HG02623 (cell line): Measurements from ENCODE around the gene RNASEH2B.

Experiments used
- ATAC-seq: cut with Tn5 transposase; IDR thresholded peaks from one replicate; pipeline ENCODE4 v1.9.1; 2021; ENCODE audit warnings: moderate library complexity; ENCODE audit not compliant: unreplicated experiment

Gene RNASEH2B

DNA sequence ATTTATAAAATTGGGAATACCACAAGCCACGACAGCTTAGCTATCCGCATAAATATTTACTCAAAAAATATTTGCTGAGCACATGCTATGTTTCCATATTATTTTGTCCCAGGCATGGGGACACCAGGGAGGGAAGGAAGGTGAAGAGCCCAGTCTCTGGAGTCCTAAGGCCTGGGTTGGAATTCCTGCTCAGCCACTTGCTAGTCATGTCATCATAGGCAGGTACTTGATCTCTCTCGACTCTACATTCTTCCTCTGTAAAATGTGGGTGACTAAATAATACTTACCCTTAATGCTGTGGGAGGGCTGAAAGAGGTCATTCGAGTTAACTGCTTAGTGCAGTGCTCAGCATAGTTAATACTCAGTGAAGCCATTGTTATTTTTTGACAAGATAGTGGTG, 4.3 kb upstream of the RNASEH2B start:
- no peak for ATAC-seq

DNA sequence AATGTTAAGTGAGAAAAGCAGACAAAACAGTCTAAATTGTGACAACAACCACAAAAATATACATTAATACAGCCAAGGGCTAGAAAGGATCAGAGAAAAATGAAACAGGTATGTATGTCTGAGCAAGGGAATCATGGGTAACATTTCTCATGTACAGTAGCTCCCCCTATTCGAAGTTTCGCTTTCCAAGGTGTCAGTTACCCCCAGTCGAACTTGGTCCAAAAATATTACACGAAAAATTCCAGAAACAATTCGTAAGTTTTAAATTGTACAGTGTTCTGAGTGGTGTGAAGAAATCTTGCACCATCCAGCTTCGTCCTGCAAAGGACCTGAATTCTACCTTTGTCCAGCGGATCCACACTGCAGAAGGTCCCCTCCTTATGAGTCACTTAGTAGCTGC, 1.8 kb upstream of the RNASEH2B start:
- no peak for ATAC-seq

DNA sequence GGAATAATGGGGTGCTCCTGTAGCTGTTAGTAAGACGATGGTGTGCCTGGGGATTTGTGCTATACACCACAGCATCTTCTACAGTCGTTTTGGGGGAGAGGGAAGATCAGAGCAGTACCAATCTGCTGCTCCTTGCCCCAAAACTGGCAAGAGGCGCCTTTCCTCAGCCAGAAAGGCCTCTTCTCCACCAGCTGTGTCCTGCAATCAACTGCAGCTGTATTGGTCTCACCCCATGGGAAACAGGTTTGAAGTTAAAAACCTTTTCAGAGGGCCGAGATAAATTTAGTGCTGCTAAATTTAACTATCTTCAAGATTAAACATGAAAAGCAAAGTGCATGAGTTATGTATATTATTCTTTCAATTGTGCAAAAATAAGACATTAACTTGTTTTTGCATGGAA, 1.2 kb upstream of the RNASEH2B start:
- ATAC-seq = no peak

DNA sequence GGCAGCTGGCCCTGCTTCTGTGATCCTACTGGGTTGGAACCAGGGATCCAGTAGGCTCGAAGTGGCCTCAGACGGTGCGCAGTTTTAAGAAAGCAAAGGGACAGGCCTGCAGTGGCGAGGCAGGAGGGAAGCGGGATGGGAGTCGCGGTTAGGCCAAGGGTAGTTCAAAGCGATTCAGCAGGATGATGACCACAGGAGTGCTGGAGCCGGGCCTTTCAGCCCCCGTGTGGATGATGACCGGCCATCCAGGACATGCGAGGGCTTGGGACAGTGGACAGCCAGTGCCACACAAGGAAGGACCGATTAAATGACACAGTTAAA, 854 bp downstream of the RNASEH2B start:
- no peak for ATAC-seq

DNA sequence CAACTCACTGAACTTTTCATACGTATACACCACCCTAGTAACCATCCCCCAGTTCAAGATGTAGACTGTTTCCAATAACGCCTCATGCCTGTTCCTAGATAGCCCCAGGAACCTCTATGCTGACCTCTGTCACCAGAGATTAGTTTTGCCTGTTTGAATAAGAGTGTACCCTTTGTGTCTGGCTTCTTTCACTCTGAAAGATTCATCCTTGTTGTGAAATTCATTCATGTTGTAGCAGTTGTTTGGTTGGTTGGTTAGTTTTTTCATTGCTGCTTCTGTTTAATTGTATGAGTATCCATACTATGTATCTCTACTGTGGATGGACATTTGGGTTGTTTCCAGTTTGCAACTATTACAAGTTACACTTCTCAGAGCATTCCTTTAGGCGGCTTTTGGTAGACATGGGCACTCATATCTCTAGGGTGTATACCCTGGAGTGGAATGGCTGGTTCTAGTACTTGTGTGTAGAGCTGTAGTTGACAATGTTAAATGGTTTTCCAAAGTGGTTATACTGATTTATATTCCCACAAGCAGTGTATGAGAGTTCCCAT, 1.6 kb downstream of the RNASEH2B start:
- ATAC-seq = no peak

DNA sequence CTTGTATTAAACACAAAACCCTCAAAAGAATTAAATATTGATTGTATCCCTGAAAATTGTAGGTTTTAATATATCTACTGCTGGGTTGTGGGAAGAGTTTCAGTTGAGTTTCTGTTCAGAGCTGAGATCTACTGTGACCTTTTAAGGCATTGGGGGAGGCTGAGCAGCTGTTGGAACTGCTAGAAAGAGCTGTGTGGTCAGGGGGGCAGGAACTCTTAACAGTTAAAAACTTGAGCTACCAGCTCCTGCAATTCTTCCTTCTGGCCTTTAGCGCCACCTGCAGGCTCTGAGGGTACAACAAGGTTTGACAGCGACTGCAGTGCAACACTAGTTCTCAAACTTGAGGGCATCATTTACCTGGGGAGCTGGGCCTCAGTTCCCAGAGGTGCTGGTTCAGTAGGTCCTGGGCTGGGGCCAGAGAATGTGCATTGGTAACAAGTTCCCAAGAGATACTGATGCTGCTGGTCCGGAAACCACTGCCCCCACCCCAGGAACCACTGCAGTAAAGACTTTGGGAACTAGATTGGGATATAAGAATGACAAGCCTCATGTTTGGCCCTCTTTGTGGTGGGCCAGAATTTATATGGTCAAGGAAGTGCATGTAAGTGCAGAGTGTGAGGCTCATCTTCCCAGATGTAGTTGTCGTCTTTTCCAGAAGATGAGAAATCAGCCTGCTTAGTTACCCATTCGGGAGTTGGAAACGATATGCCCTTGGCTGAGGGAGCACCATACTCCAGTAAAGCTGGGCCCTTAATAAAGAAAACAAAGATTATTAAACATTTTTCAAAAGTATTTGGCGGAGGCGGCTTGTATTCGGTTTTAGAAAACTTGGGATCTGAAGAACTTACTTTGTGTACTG, 2.6 kb downstream of the RNASEH2B start:
- ATAC-seq = peak; percentile 45

DNA sequence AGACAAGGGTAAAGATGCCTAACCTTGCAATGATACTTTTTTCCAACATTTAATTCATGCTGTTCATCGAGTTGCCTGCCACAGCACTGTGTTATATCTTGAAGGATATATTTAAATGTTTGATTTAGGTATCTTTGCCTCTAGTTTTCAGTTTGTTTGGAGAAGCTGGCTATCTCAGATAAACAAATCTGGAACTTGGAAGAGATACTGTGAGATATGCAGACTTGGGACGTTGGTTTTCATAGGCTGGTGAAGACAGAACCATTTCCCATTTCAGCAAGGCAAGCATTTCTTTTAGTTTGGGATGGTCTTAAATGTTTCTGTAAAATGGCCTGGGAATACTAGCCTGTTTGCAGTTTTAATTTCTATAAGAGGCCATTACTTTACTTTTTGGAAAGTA, 3.3 kb downstream of the RNASEH2B start:
- no peak for ATAC-seq

DNA sequence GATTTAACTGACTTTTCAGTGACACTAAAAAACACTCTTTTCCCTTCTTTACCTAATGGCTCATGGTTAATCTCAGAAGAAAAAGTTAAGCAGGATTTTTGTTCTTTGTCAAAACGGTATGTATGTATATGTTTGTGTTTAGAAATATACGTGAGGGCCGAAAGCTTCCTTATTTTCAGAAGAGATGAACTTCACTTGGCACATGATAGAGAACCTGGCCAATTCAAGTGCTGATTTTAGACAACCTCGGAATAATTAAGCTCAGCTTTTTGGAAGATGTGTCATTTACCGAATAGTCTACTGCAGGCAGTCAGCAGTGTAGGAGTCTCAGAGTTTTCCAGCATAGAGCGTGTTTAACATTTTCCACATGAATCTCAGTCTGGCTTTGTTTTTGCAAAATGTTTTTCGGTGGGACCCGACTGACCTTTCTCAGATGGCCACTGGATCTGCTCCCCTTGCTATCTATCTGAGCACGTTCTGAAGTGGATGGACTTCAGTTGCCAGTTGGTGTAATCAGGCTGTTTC, 4.6 kb downstream of the RNASEH2B start:
- no peak for ATAC-seq

DNA sequence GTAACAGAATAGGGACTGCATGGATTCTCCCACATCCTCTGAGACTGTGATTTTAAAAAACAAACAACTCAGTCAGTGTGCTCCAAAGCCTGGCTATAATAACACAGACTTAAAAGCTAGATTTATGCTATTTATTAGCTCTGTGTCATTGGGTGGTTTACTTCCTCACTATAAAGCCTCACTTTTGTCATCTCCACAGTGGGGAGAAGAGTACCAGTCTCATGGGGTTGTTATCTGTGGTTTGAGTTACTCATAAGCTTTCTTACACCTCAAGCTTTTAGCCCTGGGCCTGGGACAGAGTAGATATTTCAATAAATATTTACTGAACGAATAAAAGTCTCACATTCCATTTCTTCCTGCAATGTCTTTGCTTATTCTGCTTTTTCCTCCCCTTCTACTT, 5.3 kb downstream of the RNASEH2B start:
- ATAC-seq = no peak

DNA sequence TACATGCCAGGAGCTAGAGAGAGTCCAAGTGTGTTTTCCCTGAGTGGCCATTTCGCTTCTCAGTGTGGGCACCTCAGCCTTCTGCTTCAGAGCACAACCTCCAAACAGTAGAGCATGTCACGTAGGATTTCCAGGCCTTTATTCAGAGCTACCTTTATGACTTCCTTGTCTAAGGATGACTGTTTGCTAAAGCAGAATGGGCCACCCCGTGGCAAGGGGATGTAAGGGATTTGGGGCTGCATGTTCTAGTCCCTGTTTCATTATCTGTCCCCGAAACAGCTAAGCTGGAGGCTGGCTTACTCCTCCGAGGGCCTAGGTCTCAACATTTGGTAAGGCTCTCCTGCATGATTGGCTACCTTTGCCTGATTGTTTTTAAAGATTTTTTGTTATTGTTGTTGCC, 6.0 kb downstream of the RNASEH2B start:
- no peak for ATAC-seq

DNA sequence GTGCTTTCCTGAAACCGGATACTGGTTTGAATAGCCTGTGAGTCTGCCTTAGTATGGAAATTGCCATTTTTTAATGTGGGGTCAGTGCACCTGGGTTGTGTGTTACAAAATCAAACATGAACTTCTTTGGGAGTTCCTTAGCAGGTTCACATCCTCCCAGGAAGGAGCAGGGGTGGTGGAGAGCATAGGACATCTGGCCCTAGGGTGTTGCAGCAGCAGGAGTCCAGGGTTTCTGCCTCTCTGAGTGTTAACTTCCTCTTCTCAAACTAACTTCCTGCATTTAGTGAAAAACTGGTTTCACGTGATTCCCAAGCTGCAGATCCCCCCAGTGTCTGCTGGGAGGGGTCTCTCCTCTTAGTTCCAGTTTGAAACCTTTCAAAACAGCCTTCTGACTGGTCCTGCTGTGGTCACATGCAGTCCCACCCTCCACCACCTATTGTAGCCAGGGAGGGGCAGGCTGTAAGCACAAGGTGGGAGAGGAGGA, 7.2 kb downstream of the RNASEH2B start:
- ATAC-seq = peak; percentile 30

DNA sequence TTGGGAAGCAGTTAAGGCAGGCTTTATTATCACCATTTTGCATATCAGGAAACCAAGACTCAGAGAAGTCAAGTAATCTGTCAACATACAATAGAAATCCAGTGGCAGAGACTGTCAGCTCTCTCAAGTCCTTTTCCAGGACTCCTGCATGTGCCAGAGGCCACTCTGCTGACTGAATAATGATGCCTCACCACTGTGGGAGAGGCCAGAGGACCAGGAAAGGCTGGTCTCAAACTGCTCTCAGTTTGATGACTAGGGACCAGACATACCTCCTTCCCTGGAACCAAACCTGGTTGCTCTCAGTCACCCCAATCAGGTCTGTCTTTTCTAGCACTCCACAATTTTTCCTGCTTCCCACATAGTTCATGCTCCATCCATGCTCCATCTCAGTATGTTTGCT, 8.0 kb downstream of the RNASEH2B start:
- no peak for ATAC-seq

DNA sequence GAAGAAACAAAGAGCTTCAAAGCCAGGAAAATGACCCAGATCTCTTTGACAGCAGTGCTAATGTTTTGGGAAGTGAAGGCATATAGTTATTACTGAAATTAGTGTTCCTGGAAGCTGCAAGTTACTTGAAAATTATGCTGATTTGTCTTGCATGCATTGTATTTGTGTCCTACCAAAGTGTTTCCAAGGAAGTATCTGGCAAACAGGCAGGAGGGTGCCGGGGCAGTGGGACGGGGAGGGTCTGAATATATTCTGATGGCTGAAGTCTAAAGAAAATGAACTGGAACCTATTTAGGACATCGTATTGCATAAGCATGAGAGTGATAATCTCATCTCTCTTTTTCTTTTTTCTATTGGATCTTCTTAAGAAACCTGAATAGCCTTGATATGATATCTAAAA, 9.0 kb downstream of the RNASEH2B start:
- ATAC-seq = no peak

DNA sequence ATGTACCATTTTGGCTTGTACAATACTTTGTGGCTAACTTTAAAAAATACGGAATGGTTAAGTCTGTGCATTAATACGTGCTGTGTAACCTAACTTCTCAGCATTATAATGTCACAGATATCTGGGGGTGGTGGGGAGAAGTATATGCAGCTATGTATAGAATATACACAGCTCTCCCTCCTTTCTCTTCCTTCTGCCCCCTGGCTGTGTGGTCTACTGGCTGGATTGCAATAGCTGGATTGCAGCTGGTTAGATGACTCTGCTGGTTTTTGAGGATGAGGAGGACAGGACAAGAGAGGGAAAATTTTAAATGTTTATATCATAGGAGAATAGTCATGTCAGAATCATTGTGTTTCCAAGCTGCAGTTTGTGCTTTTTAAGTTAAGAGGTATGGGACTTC, 9.7 kb downstream of the RNASEH2B start:
- no peak for ATAC-seq

DNA sequence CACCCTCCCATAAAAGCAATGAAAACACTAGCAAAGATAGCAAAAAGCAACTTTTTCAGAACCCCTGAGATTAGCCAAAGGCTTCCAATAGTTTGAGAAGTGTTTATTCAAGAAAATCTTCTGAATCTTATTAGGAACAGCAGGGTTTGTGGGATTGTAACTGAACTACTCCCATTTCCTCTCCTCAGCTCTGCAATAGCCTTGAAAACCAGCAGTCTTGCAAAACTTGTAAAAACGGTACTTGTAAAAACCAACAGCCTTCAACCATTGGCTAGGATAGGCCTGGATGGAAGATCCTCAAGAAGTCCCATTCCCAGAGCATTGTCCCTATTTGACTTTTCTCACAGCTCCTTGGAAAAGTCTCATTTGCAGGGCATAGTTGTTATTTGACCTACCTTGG, 12.1 kb downstream of the RNASEH2B start:
- no peak for ATAC-seq

DNA sequence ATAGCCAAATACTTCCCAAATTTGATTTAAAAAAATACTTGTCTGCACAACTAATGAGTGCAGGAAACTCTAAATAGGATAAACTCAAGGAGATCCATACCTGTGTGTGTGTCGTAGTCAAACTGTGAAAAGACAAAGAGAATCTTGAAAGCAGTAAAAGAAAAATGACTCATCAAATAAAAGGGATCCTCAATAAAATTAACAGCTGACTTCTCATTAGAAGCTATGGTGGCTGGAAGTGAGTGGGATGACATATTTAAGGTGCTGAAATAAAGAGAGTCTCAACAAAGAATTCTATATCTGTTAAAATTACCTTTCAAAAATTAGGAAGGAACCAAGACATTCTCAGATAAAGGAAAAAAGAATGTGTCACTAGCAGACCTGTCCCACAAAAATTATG, 13.7 kb downstream of the RNASEH2B start:
- no peak for ATAC-seq

DNA sequence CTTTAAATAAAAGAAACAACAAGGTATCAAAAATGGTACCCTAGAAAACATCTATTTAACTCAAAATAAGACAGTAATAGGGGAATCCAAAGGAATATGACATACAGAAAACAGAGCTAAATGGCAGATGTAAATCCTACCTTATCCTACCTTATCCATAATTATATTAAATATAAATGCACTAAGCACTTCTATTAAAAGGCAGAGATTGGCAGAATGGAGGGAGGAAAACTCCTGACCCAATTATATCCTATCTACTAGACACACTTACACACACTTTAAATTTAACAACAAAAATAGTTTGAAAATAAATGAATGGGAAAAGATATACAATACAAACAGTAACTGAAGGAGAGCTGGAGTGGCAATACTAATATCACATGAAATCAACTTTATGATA, 14.4 kb downstream of the RNASEH2B start:
- ATAC-seq = no peak

DNA sequence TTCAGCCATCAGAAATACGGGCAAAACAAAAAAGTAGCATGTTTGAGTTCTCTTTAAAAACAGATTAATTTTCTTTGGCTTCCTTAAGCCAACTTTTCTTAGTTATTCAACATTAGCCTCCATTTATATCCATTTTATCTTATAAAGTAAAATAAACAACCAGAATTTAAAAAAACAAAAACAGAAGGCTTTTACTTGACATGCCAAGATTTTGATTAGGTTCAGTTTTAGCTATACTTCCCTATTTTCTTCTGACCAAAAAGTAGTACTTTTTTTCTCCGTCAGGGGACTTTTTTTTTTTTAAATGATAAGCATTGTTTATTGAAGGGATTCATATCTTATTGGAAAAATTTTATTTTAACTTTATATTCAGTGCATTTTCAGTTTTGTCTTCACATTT, 18.1 kb downstream of the RNASEH2B start:
- ATAC-seq = no peak

DNA sequence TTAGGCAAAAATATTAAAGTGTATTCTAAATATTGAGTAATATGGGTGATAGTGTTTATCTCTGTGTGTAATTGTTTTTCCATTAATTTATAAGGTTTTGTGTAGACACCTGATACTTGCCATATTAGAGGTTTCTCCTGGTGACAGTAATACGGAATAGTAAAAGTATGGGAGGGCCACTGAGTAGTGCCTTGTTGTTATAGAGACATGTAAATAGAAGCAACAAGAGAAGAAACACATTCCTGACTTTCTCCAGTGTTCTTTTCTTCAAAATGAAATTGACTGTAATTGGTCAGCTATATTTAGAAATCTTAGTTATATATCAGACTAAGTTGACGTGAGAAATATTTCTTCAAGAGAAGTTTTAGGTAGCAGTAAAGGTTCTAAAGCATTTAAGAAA, 18.5 kb downstream of the RNASEH2B start:
- ATAC-seq = no peak

DNA sequence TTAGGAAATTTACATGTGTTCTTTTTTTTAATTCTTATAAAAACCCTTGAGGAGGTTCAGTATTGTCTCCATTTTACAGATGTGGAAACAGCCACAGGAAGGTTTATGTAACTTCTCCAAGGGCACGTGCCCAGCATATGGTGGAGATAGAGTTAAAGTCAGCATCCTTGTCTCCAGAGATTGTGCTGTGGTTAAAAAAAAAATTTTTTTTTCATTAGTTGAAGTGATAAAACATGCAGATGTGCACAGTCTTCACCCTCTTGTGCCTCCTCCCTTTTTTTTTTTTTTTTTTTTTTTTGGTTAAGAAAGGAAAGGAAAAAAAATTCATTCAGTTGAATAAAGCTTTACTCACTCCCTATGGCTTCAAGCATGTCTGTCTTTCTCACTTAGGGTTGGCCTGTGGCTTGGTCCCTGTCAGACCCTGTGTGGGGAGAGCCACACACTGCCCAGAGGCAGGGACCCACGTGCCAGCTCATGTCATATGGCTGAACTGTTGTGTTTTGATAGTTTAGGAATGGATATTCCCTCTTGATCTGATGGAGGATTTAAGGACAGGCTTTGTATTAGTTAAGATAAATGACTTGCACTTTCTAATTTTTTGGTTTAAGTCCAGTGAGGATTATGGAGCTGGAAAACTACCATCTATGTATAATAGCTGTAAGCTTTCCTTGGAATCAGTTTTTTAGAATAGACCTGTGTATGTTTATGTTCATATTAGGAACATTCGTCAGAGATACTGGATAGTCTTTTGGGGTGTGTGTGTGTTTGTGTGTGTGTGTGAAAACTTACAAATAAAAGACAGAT, 19.3 kb downstream of the RNASEH2B start:
- no peak for ATAC-seq

DNA sequence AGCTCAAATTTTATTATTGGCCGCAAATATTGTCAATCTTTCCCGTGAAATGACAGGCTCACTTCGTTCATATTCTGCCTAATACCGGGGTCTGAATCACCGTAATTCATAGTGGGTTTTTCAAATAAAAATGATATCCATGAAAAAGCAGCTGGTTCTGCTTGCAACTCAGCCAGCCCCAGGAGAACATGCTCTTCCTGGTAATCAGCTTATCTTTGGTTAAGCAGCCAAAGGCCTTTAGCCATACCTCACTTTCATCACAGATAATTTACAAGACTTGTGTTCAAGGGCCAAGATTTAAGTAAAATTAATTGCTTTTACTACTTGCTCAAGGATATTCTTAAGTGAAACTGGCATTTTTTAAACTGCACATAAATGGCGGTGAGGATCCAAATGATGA, 22.5 kb downstream of the RNASEH2B start:
- ATAC-seq = no peak
